Mesenchymal stem cell (in vitro differentiated cells and primary cell): ENCODE measurements around the gene HNRNPF.
"Not testable (repeated sequence)": the region's sequence is repeated elsewhere in the genome, so short reads cannot be mapped to it uniquely, and the experiment has no call there.

Experiments
- DNase-seq: peaks from one replicate; pipeline ENCODE4 v3.0.0-alpha.2; 2013
- H2AFZ ChIP-seq: one replicate; pipeline ENCODE4 v1.6.1; 2013; ENCODE audit warnings: low read depth, mild to moderate bottlenecking, control low read depth, inconsistent platforms, low read length, moderate library complexity
- H2AK5ac ChIP-seq: 2 replicates; pipeline ENCODE4 v1.6.1; 2013; ENCODE audit warnings: low read length, moderate library complexity, mild to moderate bottlenecking, inconsistent platforms; ENCODE audit not compliant: severe bottlenecking
- H2BK120ac ChIP-seq: one replicate; pipeline ENCODE4 v1.6.1; 2013; ENCODE audit warnings: low read depth, mild to moderate bottlenecking, inconsistent platforms, low read length, moderate library complexity
- H2BK12ac ChIP-seq, 2 experiments: one replicate each; pipeline ENCODE4 v1.6.1; 2013; ENCODE audit warnings: inconsistent platforms in 2 of 2, low read length in 2 of 2, mild to moderate bottlenecking in 2 of 2, moderate library complexity in 2 of 2, control low read depth in 1 of 2
- H2BK15ac ChIP-seq: one replicate; pipeline ENCODE4 v1.6.1; 2013; ENCODE audit warnings: mild to moderate bottlenecking, low read depth, inconsistent platforms; ENCODE audit not compliant: poor library complexity, severe bottlenecking
- H2BK5ac ChIP-seq: 2 replicates; pipeline ENCODE4 v1.6.1; 2013; ENCODE audit warnings: low read depth, mild to moderate bottlenecking, low read length, control low read depth, inconsistent platforms; ENCODE audit not compliant: poor library complexity, severe bottlenecking
- H3K14ac ChIP-seq, 2 experiments: one replicate each; pipeline ENCODE4 v1.6.1; 2013; ENCODE audit warnings: inconsistent platforms in 2 of 2, low read length in 2 of 2, control low read depth in 1 of 2, mild to moderate bottlenecking in 1 of 2, moderate library complexity in 1 of 2
- H3K18ac ChIP-seq, 2 experiments: one replicate each; pipeline ENCODE4 v1.6.1; 2013; ENCODE audit warnings: inconsistent platforms in 2 of 2, low read length in 2 of 2, control low read depth in 1 of 2, low read depth in 1 of 2, mild to moderate bottlenecking in 1 of 2
- H3K23ac ChIP-seq, 2 experiments: one replicate each; pipeline ENCODE4 v1.6.1; 2013; ENCODE audit warnings: inconsistent platforms in 2 of 2, low read length in 2 of 2, mild to moderate bottlenecking in 2 of 2, moderate library complexity in 2 of 2, control low read depth in 1 of 2
- H3K27ac ChIP-seq: 2 replicates; pipeline ENCODE4 v1.5.1; 2013; ENCODE audit warnings: mild to moderate bottlenecking, moderate library complexity, low read length, control low read depth, inconsistent platforms; ENCODE audit not compliant: poor library complexity, severe bottlenecking
- H3K27me3 ChIP-seq, 2 experiments: 2 replicates each; pipeline versions ENCODE4 v1.6.1 to v1.7.0; 2013; ENCODE audit warnings: low read length in 2 of 2, mild to moderate bottlenecking in 2 of 2, moderate library complexity in 2 of 2, control low read depth in 1 of 2, inconsistent platforms in 1 of 2; ENCODE audit not compliant: control insufficient read depth in 1 of 2, insufficient read depth in 1 of 2
- H3K36me3 ChIP-seq, 2 experiments: 2 replicates each; pipeline versions ENCODE4 v1.6.1 to v1.7.0; 2013; ENCODE audit warnings: low read length in 2 of 2, control low read depth in 1 of 2, inconsistent platforms in 1 of 2, low read depth in 1 of 2, mild to moderate bottlenecking in 1 of 2; ENCODE audit not compliant: insufficient read depth in 2 of 2, control insufficient read depth in 1 of 2
- H3K4ac ChIP-seq, 2 experiments: one replicate each; pipeline ENCODE4 v1.6.1; 2013; ENCODE audit warnings: inconsistent platforms in 2 of 2, low read length in 2 of 2, mild to moderate bottlenecking in 2 of 2, moderate library complexity in 2 of 2, control low read depth in 1 of 2, low read depth in 1 of 2
- H3K4me1 ChIP-seq: 2 replicates; pipeline ENCODE4 v1.6.1; 2013; ENCODE audit warnings: low read depth, low read length, control low read depth; ENCODE audit not compliant: control insufficient read depth, insufficient read depth
- H3K4me2 ChIP-seq: 2 replicates; pipeline ENCODE4 v1.6.1; 2013; ENCODE audit warnings: low read length, mild to moderate bottlenecking, inconsistent platforms; ENCODE audit not compliant: poor library complexity, severe bottlenecking
- H3K4me3 ChIP-seq, 2 experiments: 2 replicates each; pipeline versions ENCODE4 v1.5.1 to v1.7.0; 2013; ENCODE audit warnings: low read length in 2 of 2, mild to moderate bottlenecking in 2 of 2, control low read depth in 1 of 2, low read depth in 1 of 2; ENCODE audit not compliant: insufficient read depth in 1 of 2
- H3K79me1 ChIP-seq: replicated peaks from 2 replicates; pipeline ENCODE4 v1.6.1; 2013; ENCODE audit warnings: mild to moderate bottlenecking, control low read depth, low read length, inconsistent platforms; ENCODE audit not compliant: poor library complexity, severe bottlenecking
- H3K9ac ChIP-seq: 2 replicates; pipeline ENCODE4 v1.7.0; 2013; ENCODE audit warnings: mild to moderate bottlenecking, low read length, moderate library complexity
- H3K9me3 ChIP-seq: 2 replicates; pipeline ENCODE4 v1.7.0; 2013; ENCODE audit warnings: mild to moderate bottlenecking, low read length; ENCODE audit not compliant: control insufficient read depth
- H4K8ac ChIP-seq: one replicate; pipeline ENCODE4 v1.6.1; 2013; ENCODE audit warnings: inconsistent platforms, mild to moderate bottlenecking, low read length, moderate library complexity
- H4K91ac ChIP-seq: one replicate; pipeline ENCODE4 v1.6.1; 2013; ENCODE audit warnings: mild to moderate bottlenecking, low read length, inconsistent platforms
- WGBS: methylation state at CpG from one replicate; pipeline ENCODE4 v1.1.7; 2013; ENCODE audit warnings: mixed read lengths; 5-methylcytosine and 5-hydroxymethylcytosine counted together

Gene HNRNPF

GRCh38 chr10:43453266-43453831 is 44.4 kb upstream of the HNRNPF start:
- no peak overlapping the region for H2BK120ac ChIP-seq
- H3K27ac ChIP-seq, result no peak overlapping the region
- H3K27me3 ChIP-seq, result no peaks in the 10 kb centered on the region
- peaks cover 15% of the 10 kb centered on the region for H3K4me1 ChIP-seq
- H3K4me3 ChIP-seq, result no peak overlapping the region
- H3K14ac ChIP-seq, result no peak overlapping the region
- H2AK5ac ChIP-seq, result no peak overlapping the region
- DNase-seq, result peak; percentile 21
- peak overlapping the region; percentile 20 for H4K91ac ChIP-seq
- no peak overlapping the region for H3K4ac ChIP-seq
- H2BK12ac ChIP-seq, result no peak overlapping the region
- peak overlapping the region; percentile 34 for H3K9ac ChIP-seq
- H3K36me3 ChIP-seq, result no peaks in the 10 kb centered on the region
- H4K8ac ChIP-seq, result no peak overlapping the region
- no peak overlapping the region for H2AFZ ChIP-seq
- no peak overlapping the region for H3K23ac ChIP-seq
- no peak overlapping the region for H2BK5ac ChIP-seq
- H3K9me3 ChIP-seq, result no peaks in the 10 kb centered on the region
- H2BK15ac ChIP-seq, result no peak overlapping the region
- WGBS, result 90% methylated on average over 4 of the region's 4 CpGs
- H3K79me1 ChIP-seq, result peaks cover 5% of the 10 kb centered on the region
- H3K4me2 ChIP-seq, result no peak overlapping the region
- H3K18ac ChIP-seq, result no peak overlapping the region

DNA sequence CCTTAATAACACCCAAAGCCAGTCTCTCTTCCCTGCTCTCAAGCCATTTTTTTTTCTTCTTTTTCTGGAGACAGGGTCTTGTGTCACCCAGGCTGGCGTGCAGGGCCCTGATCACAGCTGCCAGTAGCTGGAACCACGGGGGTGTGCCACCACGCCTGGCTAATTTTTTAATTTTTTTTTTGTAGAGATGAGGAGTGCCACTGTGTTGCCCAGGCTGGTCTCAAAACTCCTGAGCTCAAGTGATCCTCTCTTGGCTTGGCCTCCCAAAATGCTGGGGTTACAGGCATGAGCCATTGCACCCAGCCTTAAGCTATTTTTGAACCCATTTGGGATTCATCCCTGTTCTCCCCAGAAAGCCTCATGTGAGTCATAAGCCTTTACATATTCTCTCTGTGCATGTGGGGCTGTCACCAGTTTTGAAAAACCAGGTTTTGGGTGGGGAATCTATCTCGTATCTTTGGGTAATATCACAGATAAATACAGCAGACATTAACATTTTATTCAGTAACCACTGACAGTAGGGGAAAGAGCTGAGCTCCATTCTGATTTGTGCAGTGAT is 43.4 kb upstream of the HNRNPF start:
- no peaks in the 10 kb centered on the region for H3K9me3 ChIP-seq
- H2BK120ac ChIP-seq, result no peak overlapping the region
- H3K14ac ChIP-seq, result no peak overlapping the region
- H2BK5ac ChIP-seq, result no peak overlapping the region
- no peak overlapping the region for H3K23ac ChIP-seq
- H4K91ac ChIP-seq, result no peak overlapping the region
- H2AFZ ChIP-seq, result no peak overlapping the region
- H3K27me3 ChIP-seq, result no peaks in the 10 kb centered on the region
- H4K8ac ChIP-seq, result no peak overlapping the region
- DNase-seq, result no peak
- WGBS, result 100% methylated on average over 3 of the region's 4 CpGs
- peak overlapping the region; percentile 34 for H3K9ac ChIP-seq
- H3K4ac ChIP-seq, result no peak overlapping the region
- no peak overlapping the region for H3K27ac ChIP-seq
- no peak overlapping the region for H3K4me3 ChIP-seq
- H3K18ac ChIP-seq, result no peak overlapping the region
- H2AK5ac ChIP-seq, result no peak overlapping the region
- no peak overlapping the region for H3K4me2 ChIP-seq
- H3K4me1 ChIP-seq, result peaks cover 15% of the 10 kb centered on the region
- peaks cover 8% of the 10 kb centered on the region for H3K79me1 ChIP-seq
- H2BK12ac ChIP-seq, result no peak overlapping the region
- H2BK15ac ChIP-seq, result no peak overlapping the region
- no peaks in the 10 kb centered on the region for H3K36me3 ChIP-seq

DNA sequence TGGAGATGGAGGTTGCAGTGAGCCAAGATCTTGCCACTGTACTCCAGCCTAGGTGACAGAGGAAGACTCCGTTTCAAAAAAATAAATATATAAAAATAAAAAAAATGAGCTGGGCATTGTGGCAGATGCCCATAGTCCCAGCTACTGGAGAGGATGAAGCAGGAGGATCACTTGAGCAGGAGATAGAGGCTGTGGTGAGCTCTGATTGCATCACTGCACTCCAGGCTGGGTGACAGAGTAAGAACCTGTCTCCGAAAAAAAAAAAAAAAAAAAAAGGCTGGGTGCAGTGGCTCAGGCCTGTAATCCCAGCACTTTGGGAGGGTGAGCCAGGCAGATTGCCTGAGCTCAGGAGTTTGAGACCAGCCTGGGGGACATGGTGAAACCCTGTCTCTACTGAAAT is 39.8 kb upstream of the HNRNPF start:
- no peak overlapping the region for H3K4ac ChIP-seq
- H2AFZ ChIP-seq, result no peak overlapping the region
- no peak overlapping the region for H3K4me3 ChIP-seq
- H2BK15ac ChIP-seq, result no peak overlapping the region
- 100% methylated on average over 1 of the region's 2 CpGs for WGBS
- H2BK5ac ChIP-seq, result no peak overlapping the region
- no peak overlapping the region for H3K9ac ChIP-seq
- peaks cover 13% of the 10 kb centered on the region for H3K79me1 ChIP-seq
- H2BK120ac ChIP-seq, result no peak overlapping the region
- H3K9me3 ChIP-seq, result no peaks in the 10 kb centered on the region
- no peak overlapping the region for H3K23ac ChIP-seq
- no peak overlapping the region for H4K91ac ChIP-seq
- no peak overlapping the region for H3K4me2 ChIP-seq
- no peak overlapping the region for H3K18ac ChIP-seq
- no peak overlapping the region for H3K14ac ChIP-seq
- no peak overlapping the region for H2AK5ac ChIP-seq
- H3K4me1 ChIP-seq, result no peaks in the 10 kb centered on the region
- DNase-seq, result no peak
- H3K27me3 ChIP-seq, result no peaks in the 10 kb centered on the region
- peaks cover 6 to 8% of the 10 kb centered on the region in 2 experiments for H3K36me3 ChIP-seq
- H2BK12ac ChIP-seq, result no peak overlapping the region
- H3K27ac ChIP-seq, result no peak overlapping the region
- no peak overlapping the region for H4K8ac ChIP-seq

DNA sequence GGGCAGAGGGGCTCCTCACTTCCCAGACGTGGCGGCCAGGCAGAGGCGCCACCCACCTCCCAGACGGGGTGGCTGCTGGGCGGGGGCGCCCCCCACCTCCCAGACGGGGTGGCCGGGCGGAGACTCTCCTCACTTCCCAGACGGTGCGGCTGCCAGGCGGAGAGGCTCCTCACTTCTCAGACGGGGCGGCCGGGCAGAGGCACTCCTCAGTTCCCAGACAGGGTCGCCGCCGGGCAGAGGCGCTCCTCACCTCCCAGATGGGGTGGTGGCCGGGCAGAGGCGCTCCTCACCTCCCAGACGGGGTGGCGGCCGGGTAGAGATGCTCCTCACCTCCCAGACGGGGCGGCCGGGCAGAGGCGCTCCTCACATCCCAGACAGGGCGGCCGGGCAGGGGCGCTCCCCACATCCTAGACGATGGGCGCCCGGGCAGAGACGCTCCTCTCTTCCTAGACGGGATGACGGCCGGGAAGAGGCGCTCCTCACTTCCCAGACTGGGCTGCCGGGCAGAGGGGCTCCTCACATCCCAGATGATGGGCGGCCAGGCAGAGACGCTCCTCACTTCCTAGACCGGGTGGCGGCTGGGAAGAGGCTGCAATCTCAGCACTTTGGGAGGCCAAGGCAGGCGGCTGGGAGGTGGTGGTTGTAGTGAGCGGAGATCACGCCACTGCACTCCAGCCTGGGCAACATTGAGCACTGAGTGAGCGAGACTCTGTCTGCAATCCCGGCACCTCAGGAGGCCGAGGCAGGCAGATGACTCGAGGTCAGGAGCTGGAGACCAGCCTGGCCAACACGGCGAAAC is 37.4 kb upstream of the HNRNPF start:
- not testable (repeated sequence) for H3K4ac ChIP-seq, H3K9me3 ChIP-seq, H2BK15ac ChIP-seq, H3K18ac ChIP-seq, H2BK5ac ChIP-seq, H4K8ac ChIP-seq, H2AFZ ChIP-seq, H3K14ac ChIP-seq, H3K27me3 ChIP-seq, H2BK120ac ChIP-seq, DNase-seq, H3K4me3 ChIP-seq, H3K9ac ChIP-seq, H3K4me1 ChIP-seq, H3K4me2 ChIP-seq, H4K91ac ChIP-seq, H3K36me3 ChIP-seq, H3K27ac ChIP-seq, H3K23ac ChIP-seq, H2BK12ac ChIP-seq, H2AK5ac ChIP-seq
- 95% methylated on average over 53 of the region's 53 CpGs for WGBS
- H3K79me1 ChIP-seq, result peaks cover 17% of the 10 kb centered on the region
